IMR-90 (cell line): ENCODE data around the gene NEDD4L. TPM values are rescaled to one million over a fixed set of nuclear protein-coding genes. Genes with fewer than 3 reads are reported as not detected.

Experiments
- ATAC-seq: fragments of 200-7000 bp; cut with Tn5 transposase; 2 replicates; pipeline ENCODE4 v1.9.1; 2020; ENCODE audit warnings: low read depth, mild to moderate bottlenecking, moderate library complexity
- BruUV-seq: library from RNA; stranded (reverse); fragments of 400-500 nt; replicated peaks from 2 replicates; lab custom pipeline; 2021; lab: Mats Ljungman, UMichigan
- CTCF ChIA-PET: fragments of 300-600 bp; formaldehyde crosslinking; extraction: SDS; loops from one replicate; lab custom pipeline; 2021; ENCODE audit warnings: antibody characterized with exemption; lab: Yijun Ruan, JAX
- POLR2A ChIA-PET: fragments of 300-600 bp; sonication (Branson Sonifier 250); formaldehyde crosslinking; loops from one replicate; lab custom pipeline; 2022; ENCODE audit warnings: antibody characterized with exemption; ENCODE audit not compliant: unreplicated experiment; lab: Charles Lee
- DNase-seq: peaks from one replicate; pipeline ENCODE4 v3.0.0; 2013
- H2AFZ ChIP-seq: replicated peaks from 2 replicates; pipeline ENCODE3; 2013; ENCODE audit warnings: low read length, mild to moderate bottlenecking; ENCODE audit not compliant: poor library complexity
- H2AK5ac ChIP-seq: 2 replicates; pipeline ENCODE4 v1.6.1; 2013; ENCODE audit warnings: low read depth, low read length, inconsistent platforms
- H2AK9ac ChIP-seq: replicated peaks from 2 replicates; pipeline ENCODE3; 2013; ENCODE audit warnings: mild to moderate bottlenecking, low read depth, low read length, moderate library complexity; ENCODE audit not compliant: poor library complexity
- H2BK120ac ChIP-seq: 2 replicates; pipeline ENCODE4 v1.6.1; 2013; ENCODE audit warnings: low read depth, low read length, inconsistent platforms
- H2BK15ac ChIP-seq: 3 replicates; pipeline ENCODE4 v1.6.1; 2013; ENCODE audit warnings: low read depth, low read length, inconsistent platforms
- H2BK20ac ChIP-seq: 2 replicates; pipeline ENCODE4 v1.6.1; 2013; ENCODE audit warnings: low read depth, mild to moderate bottlenecking, inconsistent platforms, low read length, moderate library complexity
- H2BK5ac ChIP-seq: 2 replicates; pipeline ENCODE4 v1.6.1; 2013; ENCODE audit warnings: mild to moderate bottlenecking, low read depth, low read length, inconsistent platforms; ENCODE audit not compliant: poor library complexity, severe bottlenecking
- H3K14ac ChIP-seq: replicated peaks from 2 replicates; pipeline ENCODE4 v1.6.1; 2013; ENCODE audit warnings: low read depth, low read length, inconsistent platforms
- H3K18ac ChIP-seq: 2 replicates; pipeline ENCODE4 v1.6.1; 2013; ENCODE audit warnings: low read depth, low read length, control low read depth
- H3K23ac ChIP-seq: 2 replicates; pipeline ENCODE4 v1.6.1; 2013; ENCODE audit warnings: low read depth, low read length, inconsistent platforms
- H3K27ac ChIP-seq: 2 replicates; pipeline ENCODE4 v1.5.1; 2013; ENCODE audit warnings: mild to moderate bottlenecking, control low read depth, low read length; ENCODE audit not compliant: insufficient read depth
- H3K27me3 ChIP-seq: 2 replicates; pipeline ENCODE4 v1.6.1; 2013; ENCODE audit warnings: low read length; ENCODE audit not compliant: control insufficient read depth, insufficient read depth
- H3K36me3 ChIP-seq: 2 replicates; pipeline ENCODE4 v1.6.1; 2013; ENCODE audit warnings: low read length, mixed read lengths; ENCODE audit not compliant: control insufficient read depth, insufficient read depth
- H3K4ac ChIP-seq: 2 replicates; pipeline ENCODE4 v1.6.1; 2013; ENCODE audit warnings: low read depth, low read length, inconsistent platforms
- H3K4me1 ChIP-seq: 2 replicates; pipeline ENCODE4 v1.6.1; 2013; ENCODE audit warnings: low read length, mixed read lengths; ENCODE audit not compliant: control insufficient read depth, insufficient read depth
- H3K4me2 ChIP-seq: 2 replicates; pipeline ENCODE4 v1.6.1; 2013; ENCODE audit warnings: low read depth, mild to moderate bottlenecking, control low read depth, low read length, moderate library complexity
- H3K4me3 ChIP-seq: 2 replicates; pipeline ENCODE4 v1.5.1; 2013; ENCODE audit warnings: low read depth, mild to moderate bottlenecking, control low read depth, low read length, moderate library complexity; ENCODE audit not compliant: insufficient read depth
- H3K56ac ChIP-seq: 2 replicates; pipeline ENCODE4 v1.6.1; 2013; ENCODE audit warnings: low read length, inconsistent platforms; ENCODE audit not compliant: insufficient read depth; ENCODE audit errors: extremely low read depth
- H3K79me1 ChIP-seq, 2 experiments: 2 replicates each; pipeline ENCODE4 v1.6.1; 2013; ENCODE audit warnings: low read length in 2 of 2, inconsistent platforms in 1 of 2, low read depth in 1 of 2
- H3K9ac ChIP-seq: 2 replicates; pipeline ENCODE4 v1.6.1; 2013; ENCODE audit warnings: low read depth, low read length, control low read depth
- H3K9me1 ChIP-seq: 2 replicates; pipeline ENCODE4 v1.6.1; 2013; ENCODE audit warnings: low read length, inconsistent platforms; ENCODE audit not compliant: insufficient read depth
- H3K9me3 ChIP-seq: 2 replicates; pipeline ENCODE4 v1.6.1; 2013; ENCODE audit warnings: low read length; ENCODE audit not compliant: control insufficient read depth, insufficient read depth
- H4K20me1 ChIP-seq: 2 replicates; pipeline ENCODE4 v1.6.1; 2013; ENCODE audit warnings: low read length, inconsistent platforms; ENCODE audit not compliant: insufficient read depth
- H4K5ac ChIP-seq: 2 replicates; pipeline ENCODE4 v1.6.1; 2013; ENCODE audit warnings: mild to moderate bottlenecking, low read depth, low read length, control low read depth
- H4K8ac ChIP-seq, 2 experiments: 2 replicates each; pipeline ENCODE4 v1.6.1; 2013; ENCODE audit warnings: low read depth in 2 of 2, low read length in 2 of 2, control low read depth in 1 of 2, inconsistent platforms in 1 of 2
- H4K91ac ChIP-seq: 2 replicates; pipeline ENCODE4 v1.6.1; 2013; ENCODE audit warnings: low read depth, low read length, inconsistent platforms; ENCODE audit not compliant: insufficient read depth
- ELK1 ChIP-seq: fragments of 150-350 bp; IDR thresholded peaks from 2 replicates; pipeline ENCODE4 v1.6.1; 2016; ENCODE audit warnings: low read depth, mild to moderate bottlenecking, low read length, moderate library complexity, borderline replicate concordance
- FOS ChIP-seq: fragments of 150-350 bp; IDR thresholded peaks from 2 replicates; pipeline ENCODE4 v1.6.1; 2016; ENCODE audit warnings: low read depth, low read length
- MAFK ChIP-seq: IDR thresholded peaks from 2 replicates; pipeline ENCODE4 v1.6.1; 2012; ENCODE audit warnings: low read depth, low read length, improper control_type of control experiment
- NFE2L2 ChIP-seq: fragments of 150-350 bp; IDR thresholded peaks from 2 replicates; pipeline ENCODE4 v1.6.1; 2016; ENCODE audit warnings: low read depth, mild to moderate bottlenecking, low read length
- USF2 ChIP-seq: fragments of 150-350 bp; IDR thresholded peaks from 2 replicates; pipeline ENCODE4 v1.6.1; 2017; ENCODE audit warnings: mild to moderate bottlenecking, antibody characterized with exemption, low read length, low read depth
- WGBS, 2 experiments: methylation state at CpG; one replicate each; pipeline versions ENCODE4 v1.1.5 to v1.1.7; 2013; ENCODE audit warnings: missing lambda C conversion rate in 2 of 2; ENCODE audit not compliant: insufficient read length in 1 of 2; ENCODE audit errors: extremely low coverage in 2 of 2; 5-methylcytosine and 5-hydroxymethylcytosine counted together
- dilution Hi-C: fragments of 300-500 bp; cut with HindIII; formaldehyde crosslinking; loops from one replicate; pipeline ENCODE4 v1.14.3; 2018; ENCODE audit warnings: low sequenced_read_pairs; ENCODE audit not compliant: unreplicated experiment
- in situ Hi-C: fragments of 300-500 bp; cut with MboI; formaldehyde crosslinking; loops from 3 replicates; pipeline ENCODE4 v1.14.3; 2019; ENCODE audit warnings: low sequenced_read_pairs, inconsistent platforms, mixed read lengths
- intact Hi-C: fragments of 100-400 bp; cut with micrococcal nuclease; formaldehyde crosslinking; loops from 2 replicates; pipeline ENCODE4 v1.10.0; 2022
- polyA plus RNA-seq, 3 experiments: library from polyadenylated mRNA; depleted of rRNA; stranded (reverse); fragments of >200 nt; gene quantifications; 2 replicates each; pipeline ENCODE4 v1.2.3, GENCODE V29; 2012; ENCODE audit warnings: low replicate concordance in 1 of 3
- total RNA-seq: library from RNA; depleted of rRNA; stranded (reverse); fragments of >200 nt; gene quantifications from 2 replicates; pipeline ENCODE4 v1.2.3, GENCODE V29; 2012

NEDD4L gene
- total and polyA plus RNA-seq, 2 of the 4 experiments (the other 2 are of a cell fraction), result 10.0 to 10.9 TPM

- Histone ChIP-seq H4K5ac (no peak overlapping the region), H4K20me1 (no peaks in the 10 kb centered on the region), H3K4ac (0 out of 2 replicates have a peak overlapping the region, but pooled peaks have one; percentile 52), H2BK5ac (no peak overlapping the region), H3K18ac (no peak overlapping the region), H2BK120ac (peak overlapping the region; percentile 36; the same call in 1 of the 2 replicates), H3K14ac (no peak overlapping the region), H2AFZ (no peak overlapping the region), H4K91ac (no peak overlapping the region), H2BK15ac (no peak overlapping the region), H3K79me1 (peaks cover 0 to 4% of the 10 kb centered on the region in 2 experiments; a peak in 2 of 4 replicates), H2AK9ac (peak overlapping the region; percentile 39), H4K8ac (no peak overlapping the region), H3K9me3 (no peaks in the 10 kb centered on the region), H3K4me1 (peaks cover 2% of the 10 kb centered on the region; the same call in 1 of the 2 replicates), H2AK5ac (no peak overlapping the region), H3K23ac (no peak overlapping the region), H3K56ac (no peak overlapping the region), H3K4me2 (no peak overlapping the region), H3K27me3 (no peaks in the 10 kb centered on the region), H3K36me3 (no peaks in the 10 kb centered on the region), H3K4me3 (no peak overlapping the region), H2BK20ac (peak overlapping the region; percentile 55), H3K27ac (no peak overlapping the region), H3K9ac (no peak overlapping the region), H3K9me1 (peaks cover 7% of the 10 kb centered on the region; the same call in 1 of the 2 replicates)
- dilution Hi-C loops, result no loop called here
- intact Hi-C loops, result no loop called here
- ATAC-seq (no peak), DNase-seq (peak; percentile 43)
- ChIA-PET CTCF (interaction anchor here (0.6 kb wide), 1 partner anchor 9 kb away, joined by 3 read pairs; no protein-coding TSS in a partner anchor), POLR2A (interaction anchor here (0.6 kb wide), 1 partner anchor 20 kb away, joined by 3 read pairs; no protein-coding TSS in a partner anchor)
- no TSS peak for BruUV-seq
- TF ChIP-seq NFE2L2 (no peak), FOS (peak; percentile 37; the same call in 1 of the 2 replicates), ELK1 (no peak), MAFK (no peak), USF2 (no peak)
- in situ Hi-C loops, result no loop called here
- no CpG with 5 or more reads among the region's 8 CpGs for WGBS, 2 experiments
These were observed 186.6 kb downstream of the NEDD4L start for GRCh38 chr18:58230438-58231179.
